ACHN (cell line): ENCODE data around the gene METTL21C.

Source experiments
- DNase-seq: peaks from one replicate; pipeline ENCODE4 v3.0.0-alpha.2; 2015
- in situ Hi-C: cut with HindIII; loops from 2 replicates; pipeline ENCODE4 v1.10.0; 2017; ENCODE audit warnings: low sequenced_read_pairs, low pct_ligation_motif_present, low pct_unique_long_range_greater_than_20kb

METTL21C gene

DNA sequence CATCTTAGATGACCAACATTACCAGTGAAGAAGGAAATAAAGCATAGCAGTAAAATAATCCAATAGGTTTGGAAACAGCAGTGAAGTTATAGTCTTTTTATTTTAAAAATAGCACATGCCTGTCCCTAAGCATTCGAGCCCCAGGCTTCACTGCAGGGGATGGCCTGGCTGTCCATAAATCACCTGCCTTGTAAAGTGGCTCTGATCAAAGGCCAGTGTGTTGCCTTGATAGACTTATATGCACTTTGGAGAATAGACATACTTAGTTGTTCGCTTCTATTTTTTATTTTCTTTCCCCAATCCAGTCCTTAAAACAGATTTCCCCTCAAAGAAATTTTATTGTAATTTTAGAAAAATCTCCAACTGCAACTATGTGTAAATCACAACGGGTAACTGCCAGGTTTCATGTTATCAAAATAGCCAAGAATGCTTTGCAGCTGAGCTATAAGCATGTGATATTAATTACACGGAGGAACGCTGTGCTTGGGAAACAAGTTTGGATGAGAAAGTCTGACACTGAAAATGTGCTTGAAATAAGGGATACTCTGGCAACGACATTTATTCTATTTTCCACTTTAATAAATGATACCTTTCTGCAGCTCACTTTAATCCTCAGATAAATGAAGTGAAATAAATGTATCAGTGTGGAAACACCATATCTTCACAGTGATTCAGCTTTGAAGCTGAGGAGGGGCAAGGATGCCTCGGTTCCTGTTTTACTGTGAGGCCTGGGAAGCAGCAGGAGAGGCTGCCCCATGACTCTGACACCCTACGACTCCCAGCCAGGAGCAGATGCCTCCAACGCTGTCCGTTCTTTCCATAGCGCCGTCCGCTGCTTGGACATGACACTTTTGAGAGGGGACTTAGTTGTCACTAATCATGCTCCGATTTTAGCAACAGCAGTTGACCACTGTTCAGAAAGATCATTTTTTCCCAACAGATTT is 5.5 kb upstream of the METTL21C start:
- DNase-seq: no peak
- in situ Hi-C loops: no loop called here

DNA sequence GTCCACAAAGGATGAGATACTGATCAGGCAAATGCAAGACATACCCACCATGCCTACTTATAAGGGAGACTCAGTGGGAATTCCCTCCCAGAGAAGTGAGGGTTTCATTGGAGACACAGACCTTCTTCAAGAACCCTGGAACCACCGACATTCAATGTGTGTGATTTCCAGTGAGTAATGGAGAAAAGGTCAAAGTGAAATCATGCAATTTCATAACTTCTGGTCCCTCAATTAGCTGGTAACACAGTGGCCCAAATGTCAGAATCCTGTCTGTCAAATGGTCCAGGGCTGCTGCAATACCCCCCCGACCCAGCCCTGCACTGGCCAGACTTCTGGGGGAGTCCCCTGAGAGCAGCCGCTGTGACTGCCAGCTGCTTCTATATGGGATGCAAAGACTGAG is 4.7 kb upstream of the METTL21C start:
- DNase-seq: no peak
- in situ Hi-C loops: no loop called here

DNA sequence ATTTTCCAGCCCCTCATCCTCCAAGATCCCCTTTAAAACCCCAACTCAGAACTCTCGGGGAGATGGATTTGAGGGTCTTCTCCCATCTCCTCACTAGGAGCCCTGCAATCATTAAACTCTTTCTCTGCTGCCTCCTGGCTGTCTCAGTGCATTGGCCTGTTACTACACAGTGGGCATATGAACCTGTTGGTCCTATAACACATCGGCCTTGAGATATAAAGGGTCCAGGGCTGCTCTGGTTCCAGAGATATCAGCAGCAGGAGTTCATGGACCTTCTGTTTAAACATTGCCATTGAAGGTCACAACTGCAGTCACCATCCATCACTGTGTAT is 3.8 kb upstream of the METTL21C start:
- in situ Hi-C loops: no loop called here

DNA sequence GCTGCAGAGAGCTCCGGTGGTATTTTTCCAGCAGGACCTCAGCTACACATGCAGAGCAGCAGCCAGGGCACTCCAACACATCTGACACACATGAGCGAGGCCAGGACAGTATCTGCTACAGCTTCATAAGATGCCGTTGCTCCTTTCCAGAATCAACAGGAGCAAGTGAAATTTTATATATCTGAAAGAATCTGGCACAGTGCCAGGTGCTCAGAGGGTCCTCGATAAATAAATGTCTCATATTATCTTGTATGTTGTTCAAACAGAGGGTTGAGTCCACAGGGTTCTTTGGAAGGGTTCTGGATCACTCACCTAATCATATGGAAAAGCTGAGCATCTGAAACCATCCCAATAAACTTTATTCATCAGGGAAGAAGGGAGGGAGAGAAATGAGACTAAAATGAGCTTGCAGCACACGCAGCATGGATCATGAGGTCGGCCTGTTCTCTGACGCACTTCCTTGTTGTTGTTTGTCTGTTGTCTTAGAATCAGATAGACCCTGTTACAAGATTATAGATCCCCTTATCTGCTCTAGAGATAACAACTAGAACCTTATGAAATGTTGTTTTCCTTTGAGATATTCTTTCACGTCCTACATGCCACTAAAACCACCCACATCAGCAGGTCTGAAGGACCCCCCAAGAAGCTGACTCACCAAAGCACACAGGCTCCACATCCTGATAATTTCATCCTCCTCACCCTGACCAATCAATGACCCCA is 3.2 kb upstream of the METTL21C start:
- DNase-seq: no peak
- in situ Hi-C loops: no loop called here

More for the DNA sequence above, 3.8 kb upstream of the METTL21C start:
- no peak for DNase-seq

DNA sequence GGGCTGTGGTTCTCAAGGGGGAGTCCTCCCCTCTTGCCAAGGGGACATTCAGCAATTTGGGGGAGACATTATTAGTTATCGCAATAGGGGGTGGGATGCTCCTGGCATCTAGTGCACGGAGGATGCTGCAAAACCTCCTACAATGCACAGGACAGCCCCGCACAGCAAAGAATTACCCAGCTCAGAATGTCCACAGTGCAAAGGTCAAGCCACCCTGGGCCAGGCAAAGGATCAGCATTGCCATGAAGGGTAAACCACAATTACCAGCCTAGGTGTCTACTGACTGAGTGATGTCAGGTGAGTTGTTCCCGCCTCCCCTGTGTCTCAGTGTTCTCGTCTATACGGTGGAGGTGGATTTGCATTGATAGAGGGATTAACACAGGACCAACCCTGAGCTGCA is 2.4 kb upstream of the METTL21C start:
- in situ Hi-C loops: no loop called here
- no peak for DNase-seq

DNA sequence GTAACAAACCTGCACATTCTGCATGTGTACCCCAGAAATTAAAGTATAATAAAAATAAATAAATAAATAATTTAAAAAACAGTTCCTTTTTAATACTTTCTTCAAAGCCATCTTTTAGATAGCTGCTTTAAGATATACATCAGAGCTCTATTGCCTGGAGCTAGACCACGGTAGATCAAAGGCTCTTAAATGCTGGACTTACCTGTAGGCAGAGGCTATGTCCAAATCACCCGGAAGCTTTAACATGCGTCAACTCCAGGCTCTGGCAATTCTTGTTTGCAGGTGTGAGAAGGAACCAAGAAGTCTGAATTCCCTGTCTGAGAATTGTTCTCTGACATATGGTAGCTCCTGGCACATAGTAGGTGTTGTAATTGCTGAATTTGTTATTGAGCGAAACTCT is 1.6 kb upstream of the METTL21C start:
- in situ Hi-C loops: no loop called here
- DNase-seq: no peak

DNA sequence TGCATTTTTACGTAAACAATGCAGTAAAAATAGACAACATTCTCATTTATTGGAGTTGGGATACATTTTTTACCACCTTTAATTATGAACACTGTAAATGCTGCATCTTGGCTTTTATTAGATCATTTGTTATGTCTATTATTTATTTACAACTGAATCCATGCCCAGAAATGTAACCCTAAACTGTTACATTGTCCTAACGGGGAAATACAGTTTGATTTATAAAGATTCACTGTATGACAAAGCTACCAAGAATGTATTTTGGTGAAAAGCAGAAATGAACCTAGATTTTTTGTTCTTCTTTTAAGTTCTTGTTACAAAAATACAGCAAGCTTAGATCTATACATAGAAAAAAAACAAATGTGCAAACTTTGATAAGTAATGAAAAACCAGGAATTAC is 1.1 kb downstream of the METTL21C start:
- in situ Hi-C loops: no loop called here
- no peak for DNase-seq

DNA sequence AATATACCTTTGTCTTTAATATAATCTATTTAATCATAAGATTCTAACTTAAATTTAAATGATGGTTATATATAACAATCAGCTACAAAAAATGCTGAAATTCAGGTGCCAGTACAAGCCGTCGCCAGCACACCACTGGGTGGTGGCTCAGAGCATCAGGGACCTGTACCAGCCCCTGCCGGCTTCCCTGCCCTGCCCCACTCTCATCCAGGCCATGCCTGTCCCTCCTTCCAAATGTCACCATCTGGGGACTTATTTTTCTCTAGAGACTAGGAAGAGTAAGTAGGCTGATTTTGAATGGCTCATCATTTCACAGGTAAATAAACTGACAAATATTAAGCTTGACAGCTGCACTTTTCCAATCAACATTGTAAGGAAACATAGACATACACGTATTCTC is 1.6 kb downstream of the METTL21C start:
- DNase-seq: no peak
- in situ Hi-C loops: no loop called here

DNA sequence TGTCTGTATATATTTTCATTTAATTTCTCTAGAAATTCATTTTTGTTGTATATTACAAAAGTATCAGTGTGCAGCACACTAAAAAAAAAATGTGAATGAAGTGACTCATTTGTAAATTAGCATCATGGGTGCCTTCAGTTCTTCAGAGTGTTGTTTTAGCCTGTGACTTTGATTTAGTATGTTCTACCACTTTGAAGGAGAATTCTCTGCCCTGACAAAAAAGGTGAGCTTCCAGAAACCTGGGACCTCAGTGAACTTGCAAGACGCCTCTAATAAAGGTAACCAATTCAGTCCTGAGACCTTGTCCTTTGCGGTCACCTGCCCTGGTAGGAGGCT is 2.4 kb downstream of the METTL21C start:
- in situ Hi-C loops: no loop called here

DNA sequence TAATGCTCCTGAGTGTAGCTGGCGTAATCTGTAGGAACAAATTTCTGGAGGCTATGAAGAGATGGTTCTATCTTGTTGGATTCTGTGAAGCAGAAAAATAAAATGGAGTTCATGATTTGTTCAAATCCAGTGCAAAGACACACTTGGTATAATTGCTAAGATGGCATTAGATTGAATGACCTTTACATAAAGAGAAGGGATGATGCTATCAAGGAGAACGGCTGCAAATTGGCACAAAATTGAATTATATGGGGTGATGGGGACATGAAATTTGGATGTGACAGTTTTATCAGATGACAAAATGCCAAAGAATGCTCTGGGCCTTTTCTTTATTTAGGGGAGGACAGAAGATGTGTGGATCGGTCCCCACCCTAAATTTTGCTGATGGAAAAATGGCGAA is 4.0 kb downstream of the METTL21C start:
- in situ Hi-C loops: no loop called here
- no peak for DNase-seq

More for the DNA sequence above, 2.4 kb downstream of the METTL21C start:
- no peak for DNase-seq

DNA sequence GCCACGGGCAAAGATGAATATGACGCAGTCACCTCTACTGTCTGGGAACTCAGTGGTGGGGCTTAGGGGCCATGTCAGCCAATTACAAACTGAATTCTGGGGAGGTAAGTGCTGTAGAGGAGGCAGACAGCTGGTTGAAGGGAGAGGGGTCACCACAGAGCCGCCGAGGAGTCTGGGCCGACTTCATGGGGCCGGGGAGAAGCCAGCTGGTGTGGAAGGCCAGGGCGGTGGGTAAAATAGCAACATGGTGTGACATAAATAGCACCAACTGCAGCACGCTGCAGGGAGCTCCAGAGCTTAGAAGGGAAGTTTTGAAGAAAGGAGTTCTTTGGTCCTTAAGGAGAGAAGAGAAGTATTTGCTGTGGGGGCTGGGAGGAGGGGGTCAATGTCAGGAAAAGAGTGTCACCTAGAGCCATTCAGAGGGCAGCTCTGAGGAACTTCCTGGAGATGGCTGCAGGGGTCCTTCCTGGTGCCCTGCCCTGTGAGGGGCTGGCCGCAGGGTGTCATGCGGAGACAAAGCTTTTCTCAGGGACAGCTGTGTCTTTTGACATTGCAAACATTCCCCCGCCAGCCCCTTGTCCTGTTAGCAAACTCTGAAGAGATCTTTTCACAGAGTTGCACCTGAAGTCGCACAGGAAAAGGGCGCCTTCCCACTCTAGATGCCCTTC is 6.4 kb downstream of the METTL21C start:
- in situ Hi-C loops: no loop called here
- no peak for DNase-seq

DNA sequence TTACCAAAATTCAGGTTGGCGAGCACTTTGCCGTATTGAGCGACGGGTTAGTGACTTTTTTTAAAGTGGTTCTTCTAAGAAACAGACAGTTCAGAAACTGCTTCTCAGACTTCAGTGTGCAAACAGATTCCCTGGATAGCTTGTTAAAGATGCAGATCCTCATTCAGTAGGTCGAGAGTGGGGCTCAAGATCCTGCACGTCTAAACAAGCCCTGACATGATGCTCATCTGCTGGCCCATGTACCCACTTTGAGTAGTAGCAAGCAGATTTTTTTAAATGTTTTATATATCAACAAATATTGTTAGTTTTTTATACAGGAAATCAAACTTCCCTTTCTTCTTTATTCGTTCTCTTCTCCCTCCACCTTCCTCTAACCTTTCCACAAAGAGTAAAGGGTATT is 7.3 kb downstream of the METTL21C start:
- in situ Hi-C loops: no loop called here
- no peak for DNase-seq

DNA sequence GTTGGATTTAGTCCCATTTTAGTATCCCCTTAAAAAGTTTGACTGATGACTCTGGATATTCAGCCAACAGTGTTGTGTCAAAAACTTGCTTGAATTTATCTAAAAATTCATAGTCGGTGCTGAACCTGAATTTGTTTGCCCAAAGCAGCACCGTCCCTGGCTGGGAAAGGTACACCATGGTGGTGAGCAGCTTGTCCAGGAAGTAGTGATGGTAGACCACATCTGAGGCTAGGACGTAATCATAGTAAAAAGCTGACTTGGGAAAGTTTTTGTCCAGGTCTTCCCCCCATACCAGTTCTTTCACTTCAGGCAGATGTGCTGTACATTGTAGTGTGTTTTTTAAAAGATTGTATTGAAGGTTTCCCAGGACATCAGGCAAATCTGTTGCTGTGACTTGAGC is 8.8 kb downstream of the METTL21C start:
- in situ Hi-C loops: no loop called here
- no peak for DNase-seq

DNA sequence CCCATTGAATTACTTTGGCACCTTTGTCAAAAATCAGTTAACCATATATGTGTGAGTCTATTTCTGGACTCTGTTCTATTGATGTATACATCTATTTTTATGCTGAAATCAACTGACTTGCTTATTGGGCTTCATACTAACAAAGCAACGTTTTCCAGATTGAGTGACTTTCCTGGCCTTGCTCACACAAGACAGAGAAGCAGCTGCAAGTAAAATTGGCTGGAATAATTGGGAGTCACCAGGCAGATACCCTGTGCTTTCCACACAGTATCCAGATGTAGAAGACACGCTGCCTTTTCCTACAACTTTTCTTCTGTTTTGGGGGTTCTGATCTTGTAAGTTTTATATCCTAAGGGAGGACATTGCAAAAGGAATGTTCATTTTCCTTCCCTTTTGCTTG is 11.2 kb downstream of the METTL21C start:
- DNase-seq: no peak
- in situ Hi-C loops: no loop called here

DNA sequence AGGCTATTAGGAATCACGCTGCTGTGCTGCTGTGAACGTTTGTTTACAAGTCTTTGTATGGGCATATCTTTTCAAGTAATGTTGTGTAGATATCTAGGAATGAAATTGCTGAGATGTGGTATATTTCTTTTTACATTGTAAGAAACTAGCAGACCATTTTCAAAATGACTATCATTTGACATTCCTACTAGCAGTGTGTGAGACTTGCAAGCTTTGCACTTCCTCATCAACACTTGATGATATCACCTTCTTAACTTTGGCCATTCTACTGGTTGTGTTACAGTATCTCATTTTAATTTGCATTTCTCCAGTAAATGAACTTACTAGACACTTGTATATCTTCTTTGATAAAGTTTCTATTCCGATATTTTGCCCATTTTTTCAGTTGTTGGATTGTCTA is 12.1 kb downstream of the METTL21C start:
- in situ Hi-C loops: no loop called here
- DNase-seq: no peak

DNA sequence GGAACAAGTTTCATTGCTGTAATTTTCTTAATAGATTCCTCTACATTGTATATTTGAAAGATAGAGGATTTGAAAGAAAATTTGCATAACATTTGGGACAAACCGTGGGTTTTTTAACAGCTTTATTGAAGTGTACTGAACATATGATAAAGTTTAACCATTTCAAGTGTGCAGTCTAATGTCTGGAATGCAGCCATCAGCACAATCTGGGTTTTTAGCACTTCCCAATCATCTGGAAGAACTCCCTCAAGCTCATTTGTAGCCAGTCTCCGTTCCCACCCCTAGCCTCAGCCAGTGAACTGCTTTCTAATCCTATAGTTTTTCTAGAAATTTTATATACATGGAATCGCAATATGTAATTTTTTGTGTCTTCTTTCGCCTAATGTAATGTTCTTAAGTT is 12.6 kb downstream of the METTL21C start:
- DNase-seq: no peak
- in situ Hi-C loops: no loop called here

DNA sequence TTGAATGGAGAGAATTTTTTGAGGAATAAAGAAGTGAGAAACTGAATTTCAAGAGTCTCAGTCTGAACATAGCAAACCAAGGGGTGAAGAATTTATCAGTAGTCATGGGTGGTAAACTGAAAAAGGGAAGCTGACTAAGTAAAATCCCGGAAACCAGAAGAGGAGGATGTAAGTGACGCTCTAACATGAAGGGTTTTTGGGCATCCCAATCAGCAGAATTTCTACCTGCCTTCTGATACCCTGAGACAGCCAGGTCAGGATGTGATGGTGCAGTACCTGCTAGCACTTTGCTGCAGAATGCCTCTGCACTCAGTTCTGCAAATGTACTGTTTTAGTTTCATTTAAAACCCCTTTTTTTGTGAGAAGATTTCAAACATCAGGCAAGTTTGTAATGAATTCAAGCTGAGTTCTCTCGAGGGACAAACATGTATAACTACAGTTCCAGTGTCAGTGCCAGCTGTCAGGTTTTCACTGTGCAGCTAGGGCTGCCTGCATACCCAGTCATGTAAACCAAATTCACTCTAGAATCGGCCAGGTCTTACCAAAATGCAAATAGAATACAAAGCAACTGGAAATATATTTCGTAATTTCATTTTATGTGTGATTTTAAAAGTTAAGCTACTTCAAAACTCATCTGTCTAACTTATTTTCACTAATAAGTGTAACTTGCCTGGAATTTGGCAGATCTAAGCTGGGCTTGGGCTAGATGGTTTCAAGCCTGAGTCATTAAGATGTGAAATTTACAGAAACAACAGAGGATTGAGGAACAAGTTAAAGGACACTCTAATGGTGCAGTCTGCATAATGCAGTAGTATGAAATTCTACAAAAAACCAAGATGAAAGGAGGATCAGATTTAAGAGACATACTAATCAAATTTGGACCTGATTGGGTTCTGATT is 13.8 kb downstream of the METTL21C start:
- DNase-seq: no peak
- in situ Hi-C loops: no loop called here

DNA sequence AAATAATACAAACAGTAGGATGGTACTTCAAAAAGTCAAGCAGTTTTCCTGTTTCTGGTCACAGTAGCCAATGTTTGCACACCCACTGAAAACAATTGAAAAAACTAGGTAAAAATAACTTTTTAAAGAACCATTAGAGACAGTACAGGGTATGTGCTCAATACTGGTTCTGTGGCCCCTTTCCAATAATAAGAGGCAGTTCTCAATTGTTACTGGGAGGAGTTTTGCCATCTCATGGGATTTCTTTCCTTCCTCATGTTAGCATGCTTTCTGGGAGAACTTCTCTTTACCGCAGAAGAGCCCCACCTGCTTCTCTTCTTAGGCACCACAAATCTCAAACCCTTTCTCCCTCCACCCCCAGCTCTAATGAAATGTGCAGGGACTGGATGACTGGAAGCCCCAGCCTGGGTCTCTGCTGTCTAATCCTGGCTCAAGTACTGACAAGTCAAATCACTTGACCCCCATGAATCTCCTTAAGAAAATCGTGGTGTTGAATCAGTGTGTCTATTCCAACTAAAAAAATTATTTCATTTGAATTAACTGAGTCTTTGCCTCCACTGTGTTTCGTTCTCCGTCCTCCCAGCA is 14.6 kb downstream of the METTL21C start:
- in situ Hi-C loops: no loop called here
- DNase-seq: no peak
